Kidney capillary endothelial cell (primary cell): ENCODE data around the gene ALX4.

Source experiments
- DNase-seq: peaks from one replicate; pipeline ENCODE4 v3.0.0-alpha.2; 2018; ENCODE audit warnings: low spot score

The ALX4 gene

DNA sequence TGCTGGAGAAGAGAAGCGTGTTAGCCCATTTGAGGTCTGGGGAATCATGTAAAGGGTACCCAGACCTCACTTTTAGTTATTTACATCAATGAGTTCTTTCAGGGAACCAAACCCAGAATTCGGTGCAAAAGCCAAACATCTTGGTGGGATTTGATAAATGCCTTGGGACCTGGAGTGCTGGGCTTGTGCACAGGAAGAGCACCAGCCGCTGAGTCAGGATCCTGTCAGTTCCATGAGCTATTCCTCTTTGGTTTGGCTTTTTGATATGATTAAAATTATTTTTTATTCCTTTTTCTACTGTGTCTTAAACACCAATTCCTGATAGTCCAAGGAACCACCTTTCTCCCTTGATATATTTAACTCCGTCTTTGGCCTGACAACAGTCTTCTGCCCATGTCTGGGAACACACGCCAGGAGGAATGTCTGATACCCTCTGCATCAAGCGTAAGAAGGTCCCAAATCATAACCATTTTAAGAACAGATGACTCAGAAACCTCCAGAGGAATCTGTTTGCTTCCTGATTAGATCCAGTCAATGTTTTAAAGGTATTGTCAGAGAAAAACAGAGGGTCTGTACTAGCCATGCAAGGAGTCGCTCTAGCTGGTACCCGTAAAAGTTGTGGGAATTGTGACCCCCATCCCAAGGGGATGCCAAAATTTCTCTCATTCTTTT is 65.2 kb downstream of the ALX4 start:
- peak; percentile 45 for DNase-seq

DNA sequence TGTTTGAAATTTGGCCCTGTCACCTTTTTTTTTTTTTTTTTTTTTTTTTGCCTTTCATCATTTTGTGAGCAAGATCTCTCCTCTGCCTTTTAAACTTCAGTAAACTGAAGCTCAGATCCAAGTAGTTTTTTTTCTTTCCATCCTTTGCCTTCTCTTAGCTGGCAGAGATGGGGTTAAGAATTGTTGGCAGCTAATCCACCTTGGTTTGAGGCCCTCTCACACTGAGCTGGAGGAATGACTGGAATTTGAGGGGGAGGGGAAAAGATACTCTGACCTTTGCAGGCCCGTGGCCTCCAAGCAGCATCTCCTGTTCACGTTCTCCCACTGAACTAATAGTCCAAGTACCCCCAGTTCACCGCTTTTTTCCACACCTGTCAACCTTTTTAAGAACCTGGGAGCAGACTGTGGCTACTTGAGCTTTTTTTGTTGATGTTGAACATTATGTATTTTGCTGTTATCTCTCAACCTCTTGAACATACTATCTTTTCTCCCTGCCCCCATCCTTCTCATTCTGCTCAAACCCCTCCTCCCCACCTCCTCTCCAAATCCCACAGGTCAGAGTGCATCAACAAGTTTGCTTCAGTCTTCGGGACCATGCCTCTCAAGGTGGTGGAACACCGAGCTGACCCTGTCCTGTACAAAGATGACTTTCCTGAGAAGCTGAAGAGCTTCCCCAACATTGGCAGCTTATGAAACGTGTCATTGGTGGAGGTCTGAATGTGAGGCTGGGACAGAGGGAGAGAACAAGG is 66.2 kb downstream of the ALX4 start:
- no peak for DNase-seq

DNA sequence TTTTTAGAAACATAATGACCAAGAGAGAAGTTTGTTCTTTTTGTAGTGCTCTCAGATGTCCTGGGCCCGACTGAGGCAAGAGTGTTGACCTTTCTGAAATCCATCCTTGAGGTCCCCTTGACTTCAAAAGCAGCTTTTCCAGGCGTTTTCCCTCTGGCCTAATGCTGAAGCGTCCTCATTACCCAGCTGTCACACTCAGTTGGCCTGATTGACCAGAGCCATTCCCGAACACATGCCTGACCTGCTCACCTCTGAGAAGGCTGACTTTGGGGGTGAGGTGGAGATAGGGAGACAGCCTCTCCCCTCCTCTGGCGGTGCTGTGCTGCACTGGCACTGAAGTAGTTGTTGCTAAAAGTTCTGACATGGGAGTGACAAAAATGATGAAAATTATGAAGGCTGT is 66.9 kb downstream of the ALX4 start:
- no peak for DNase-seq

DNA sequence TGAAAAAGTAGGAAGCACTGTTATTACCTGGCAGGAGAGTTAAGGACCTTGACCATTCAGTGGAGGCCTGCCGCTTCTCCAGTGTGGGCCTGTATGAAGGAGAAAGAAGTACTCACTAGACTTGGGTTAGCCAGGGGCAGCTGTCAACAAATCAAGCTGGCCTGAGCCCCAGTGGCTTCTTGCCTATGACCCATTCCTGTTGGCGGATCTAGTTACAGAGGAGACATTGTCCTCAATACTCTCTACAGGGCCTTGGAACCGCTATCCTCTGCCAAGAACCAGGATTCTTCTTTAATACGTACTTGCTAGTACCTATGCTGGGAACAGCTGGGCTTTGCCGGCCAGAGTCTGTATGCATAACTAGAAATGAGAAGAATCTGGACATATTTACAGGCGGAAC is 68.1 kb downstream of the ALX4 start:
- no peak for DNase-seq

DNA sequence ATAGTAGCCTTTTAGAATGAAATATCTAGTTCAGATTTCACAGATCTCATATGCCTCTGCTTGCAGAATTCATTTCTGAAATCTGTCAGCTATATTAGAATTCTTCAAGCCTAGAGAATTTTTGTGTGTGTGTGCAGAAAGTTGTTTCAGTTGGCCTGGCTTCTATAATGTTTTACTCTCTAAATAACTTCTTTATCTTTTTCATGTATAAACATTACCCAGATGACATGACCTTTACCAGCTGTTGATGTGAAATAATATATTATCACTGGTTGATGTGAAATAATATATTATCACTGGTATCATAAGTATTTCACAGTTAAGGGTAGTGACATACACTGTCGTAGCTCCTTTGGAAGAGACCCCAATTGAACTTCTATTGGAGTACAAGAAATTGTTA is 72.8 kb downstream of the ALX4 start:
- DNase-seq: no peak

DNA sequence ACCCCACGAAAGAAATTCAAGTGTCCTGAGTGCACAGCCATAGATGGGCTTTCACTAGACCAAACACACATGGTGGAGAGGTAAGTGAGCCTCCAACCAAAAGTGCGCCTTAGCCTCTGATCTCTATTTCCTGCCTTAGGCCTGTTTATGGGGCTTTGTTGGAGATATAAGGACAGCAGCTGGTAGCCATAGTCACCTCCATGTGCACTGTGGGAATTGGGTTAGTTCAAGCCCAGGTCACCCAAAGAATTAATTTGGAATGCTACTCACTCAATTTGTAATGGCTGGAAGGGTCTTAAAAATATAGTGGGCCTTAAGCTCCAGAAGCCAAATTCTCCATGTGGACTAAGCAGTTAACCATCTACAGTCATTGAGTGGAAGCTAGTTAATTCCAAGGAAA is 73.6 kb downstream of the ALX4 start:
- no peak for DNase-seq

DNA sequence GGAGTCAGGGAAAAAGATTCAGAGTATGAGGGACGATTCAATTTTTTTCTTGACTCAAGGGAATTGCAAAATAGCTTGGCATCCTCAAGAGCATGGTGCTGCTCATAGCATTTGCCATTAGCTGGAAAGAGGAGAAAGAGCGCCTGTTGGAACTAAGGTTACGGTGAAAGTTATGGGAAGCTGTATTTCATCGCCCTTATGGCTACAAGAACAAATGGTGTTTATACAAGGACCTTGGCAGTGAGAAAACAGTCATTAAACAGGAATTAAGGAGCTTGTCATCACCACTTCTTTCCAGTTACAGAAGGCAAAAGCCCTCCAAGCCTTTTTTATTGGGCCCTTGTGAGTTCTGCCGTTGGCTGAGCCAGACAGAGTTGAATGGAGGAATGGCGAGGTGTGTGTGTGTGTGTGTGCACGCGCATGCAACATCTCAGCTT is 74.2 kb downstream of the ALX4 start:
- DNase-seq: no peak

DNA sequence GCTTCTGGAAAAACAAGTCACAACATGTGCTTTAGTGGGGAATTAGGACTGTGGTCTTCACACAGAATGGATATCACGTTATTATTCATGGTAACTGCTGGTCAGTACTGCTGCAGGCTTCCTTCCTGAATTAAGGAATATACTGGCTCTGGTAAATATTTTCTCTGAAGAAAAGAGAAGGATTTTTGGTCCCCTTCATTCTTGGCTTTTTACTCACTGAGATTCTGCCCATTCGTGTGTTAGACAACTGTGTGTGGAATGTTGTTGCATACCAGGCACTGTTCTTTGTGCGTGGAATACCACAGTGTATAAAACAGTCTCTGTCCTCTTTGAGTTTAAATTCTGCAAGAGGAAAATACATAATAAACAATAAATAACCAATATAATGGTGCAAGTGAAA is 80.3 kb downstream of the ALX4 start:
- no peak for DNase-seq

DNA sequence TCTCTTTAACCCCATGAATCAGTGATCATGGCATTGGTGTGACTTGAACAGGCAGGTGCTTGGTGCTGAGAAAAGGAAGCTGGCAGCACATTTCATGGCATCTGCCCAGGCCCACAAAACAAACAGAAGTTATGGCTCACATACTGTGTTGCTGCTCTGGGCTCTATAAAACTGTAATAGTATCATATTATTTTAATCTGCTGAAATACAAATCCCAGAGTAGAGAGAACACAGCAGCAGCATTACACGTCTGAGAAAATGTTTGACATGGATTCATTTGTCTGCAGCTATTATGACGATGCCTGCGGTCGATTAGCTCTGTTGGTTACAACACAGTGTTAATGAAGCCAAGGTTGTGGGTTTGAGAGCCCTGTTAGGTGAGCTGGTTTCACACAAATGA is 80.8 kb downstream of the ALX4 start:
- no peak for DNase-seq

DNA sequence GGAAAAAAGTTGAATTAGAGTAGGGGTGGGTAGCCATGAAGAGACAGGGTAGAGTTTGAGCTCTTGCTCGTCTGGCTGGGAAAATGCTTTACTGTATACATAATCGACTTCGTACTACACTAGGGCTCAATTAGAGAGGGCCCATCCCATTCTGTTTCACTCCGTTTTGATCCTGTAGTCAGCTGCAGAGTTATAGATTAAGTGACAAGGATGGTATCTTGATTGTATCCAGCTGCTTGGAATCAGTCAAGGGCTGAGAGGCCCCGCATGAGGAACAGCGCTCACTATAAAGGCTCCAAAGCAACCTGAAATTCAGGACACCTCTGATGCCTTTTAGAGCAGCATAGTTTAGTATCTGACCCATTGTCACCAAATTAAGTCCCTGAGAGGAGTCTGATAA is 81.6 kb downstream of the ALX4 start:
- DNase-seq: no peak

DNA sequence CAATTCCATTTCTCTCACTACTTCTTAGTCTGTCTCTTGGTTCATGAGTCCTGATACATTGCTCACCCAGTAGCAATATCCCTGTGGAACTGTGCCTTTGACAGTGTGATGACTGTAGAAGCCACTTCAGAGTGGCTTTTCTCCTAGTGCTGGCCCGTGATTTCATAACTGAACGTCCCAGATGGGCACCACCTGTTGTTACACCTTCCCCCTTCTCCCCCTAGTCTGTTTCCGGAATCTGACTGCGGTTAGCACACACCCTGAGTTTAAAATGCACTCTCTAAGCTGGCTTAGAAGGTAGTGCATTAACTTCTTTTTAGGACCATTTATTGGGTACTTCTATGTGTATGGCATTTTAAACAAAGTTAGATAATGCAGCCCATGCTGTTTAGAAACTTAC is 83.0 kb downstream of the ALX4 start:
- no peak for DNase-seq

DNA sequence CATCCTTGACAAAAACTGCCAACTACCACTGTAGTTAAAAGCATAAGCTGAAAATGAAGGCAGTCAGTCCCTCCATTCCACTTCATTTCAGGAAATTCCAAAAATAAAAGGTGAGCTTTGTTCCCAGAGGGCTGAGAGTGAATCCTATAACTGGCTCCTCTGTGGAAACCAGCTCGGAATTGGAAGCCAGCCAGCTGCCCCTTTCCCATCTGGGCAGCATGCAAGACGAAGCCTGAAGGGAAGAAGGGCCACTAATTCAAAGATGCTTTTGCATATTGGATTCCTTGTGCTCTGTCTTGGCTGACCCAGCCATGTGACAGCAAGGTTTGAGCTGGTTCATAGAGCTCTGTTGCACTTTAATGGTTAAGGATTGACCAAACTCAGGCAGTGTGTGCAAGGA is 83.4 kb downstream of the ALX4 start:
- DNase-seq: no peak

DNA sequence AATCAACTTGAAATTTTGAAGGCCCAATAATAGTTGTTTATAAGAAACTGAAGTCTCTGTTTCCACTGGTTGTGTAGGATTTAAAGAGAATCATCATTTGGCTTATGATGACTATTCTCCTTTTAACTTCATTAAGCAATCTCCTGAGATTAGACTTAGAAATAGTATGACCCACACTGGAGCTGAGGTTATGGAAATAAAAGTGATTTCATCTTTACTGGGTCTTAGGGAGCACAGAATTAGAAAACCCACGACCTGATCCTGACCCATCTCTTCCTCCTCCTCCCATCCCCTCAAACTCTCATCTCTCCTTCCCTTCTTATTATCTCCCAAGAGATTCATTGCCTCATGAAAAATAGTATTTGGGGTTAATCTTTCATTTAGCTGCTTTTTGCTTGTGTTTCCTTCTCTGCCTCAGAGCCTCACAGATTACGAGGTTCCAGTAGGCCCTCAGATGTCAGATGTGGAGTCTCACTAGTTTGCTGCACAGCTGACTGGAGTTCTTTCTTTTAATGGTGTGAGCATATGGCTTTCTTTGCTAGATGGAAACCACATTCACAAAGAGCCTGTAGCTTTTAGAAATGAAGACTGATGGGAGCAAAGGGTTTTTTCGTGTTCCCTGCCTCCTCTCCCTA is 85.0 kb downstream of the ALX4 start:
- no peak for DNase-seq

DNA sequence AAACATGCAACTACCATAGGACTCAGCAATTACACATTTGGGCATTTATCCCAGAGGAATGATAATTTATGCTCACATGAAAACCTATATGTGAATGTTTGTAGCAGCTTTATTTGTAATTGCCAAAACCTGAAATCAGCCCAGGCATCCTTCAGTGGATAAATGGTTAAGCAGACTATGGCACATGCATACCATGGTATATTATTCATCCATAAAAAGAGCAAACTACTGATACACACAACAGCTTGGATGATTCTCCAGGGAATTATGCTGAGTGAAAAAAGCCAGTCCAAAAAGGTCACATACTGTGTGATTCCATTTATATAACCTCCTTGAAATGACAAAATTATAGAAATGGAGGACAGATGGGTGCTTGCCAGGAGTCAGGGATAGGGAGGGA is 86.7 kb downstream of the ALX4 start:
- DNase-seq: no peak

DNA sequence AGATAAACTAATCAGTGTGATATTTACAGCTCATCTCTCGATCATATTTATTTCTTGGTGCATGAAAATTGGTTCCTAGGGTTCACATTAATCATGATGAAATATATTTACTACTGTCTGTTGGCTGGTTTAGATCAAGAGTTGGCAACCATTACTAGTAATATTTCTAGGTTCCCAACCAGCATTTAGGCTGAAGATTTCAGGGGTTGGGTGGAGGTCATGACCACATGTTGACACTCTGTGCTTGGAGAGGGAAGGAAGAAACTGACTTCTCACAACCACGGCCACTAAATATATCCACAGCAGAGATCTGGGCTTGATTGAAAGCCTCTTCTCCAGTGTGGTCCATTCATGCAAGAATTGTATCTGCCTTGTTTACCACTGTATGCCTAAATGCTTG is 87.9 kb downstream of the ALX4 start:
- no peak for DNase-seq

DNA sequence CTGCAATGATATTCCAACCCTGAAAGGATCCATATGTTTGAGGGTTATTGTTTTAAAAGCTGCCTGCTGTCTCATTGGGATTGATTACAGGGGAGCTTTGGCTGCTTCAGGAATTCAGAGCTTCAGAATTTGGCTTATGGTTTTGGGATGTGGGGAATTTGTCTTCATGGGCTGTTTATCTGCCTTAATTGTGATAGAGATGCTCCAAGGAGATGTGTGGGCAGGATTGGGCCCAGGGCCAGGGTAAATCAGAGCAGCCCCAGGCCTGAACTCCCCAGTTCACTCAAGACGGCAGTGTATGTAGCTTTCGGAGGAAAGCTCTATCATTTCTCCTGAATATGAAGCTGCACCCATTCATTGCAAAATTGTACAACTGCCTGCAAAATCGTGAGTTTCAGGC is 88.5 kb downstream of the ALX4 start:
- no peak for DNase-seq

DNA sequence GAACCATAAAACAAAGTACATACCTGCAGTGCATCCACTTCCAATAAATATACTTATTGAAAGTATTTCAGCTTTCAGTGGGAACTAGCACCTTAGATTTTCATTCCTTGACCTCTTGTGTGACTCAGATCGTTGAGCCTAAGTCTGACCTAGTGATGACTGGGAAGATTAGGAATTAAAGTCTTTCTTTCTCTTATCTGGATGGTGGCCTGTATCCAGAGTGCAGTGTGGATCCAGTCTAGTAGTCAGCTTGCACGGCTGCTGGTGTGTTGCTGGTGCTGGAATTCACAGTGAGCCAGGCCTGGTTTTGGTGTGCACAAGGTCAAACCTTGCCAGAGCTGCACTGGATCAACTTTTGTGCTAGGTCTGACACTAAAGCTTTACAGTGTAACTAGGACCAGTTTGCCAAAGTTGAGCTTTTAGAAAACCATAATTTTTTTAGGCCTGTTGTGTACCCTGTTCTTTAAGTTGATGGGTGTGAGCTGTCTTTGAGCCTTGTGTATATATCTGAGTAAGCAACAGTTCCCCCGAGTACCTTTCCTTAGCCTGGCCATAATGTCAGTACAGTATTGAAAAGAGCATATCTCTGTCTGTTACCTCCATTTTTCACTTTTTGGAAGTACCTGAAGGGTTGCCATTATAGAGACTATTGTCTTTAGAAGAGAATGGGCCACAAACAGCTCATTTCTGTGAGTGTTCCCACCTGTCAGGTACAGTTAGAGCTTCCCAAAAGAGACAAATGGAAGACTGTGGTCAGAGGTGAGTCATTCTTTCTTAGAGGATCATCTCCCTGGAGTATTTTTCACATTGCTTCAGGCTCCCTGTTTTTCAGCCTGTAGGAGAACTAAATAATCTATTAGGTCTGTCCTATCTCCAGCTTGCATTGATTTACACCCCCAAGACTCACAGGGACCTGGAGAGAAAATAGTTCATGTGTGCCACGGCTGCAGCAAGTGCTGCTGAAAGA is 89.8 kb downstream of the ALX4 start:
- no peak for DNase-seq

DNA sequence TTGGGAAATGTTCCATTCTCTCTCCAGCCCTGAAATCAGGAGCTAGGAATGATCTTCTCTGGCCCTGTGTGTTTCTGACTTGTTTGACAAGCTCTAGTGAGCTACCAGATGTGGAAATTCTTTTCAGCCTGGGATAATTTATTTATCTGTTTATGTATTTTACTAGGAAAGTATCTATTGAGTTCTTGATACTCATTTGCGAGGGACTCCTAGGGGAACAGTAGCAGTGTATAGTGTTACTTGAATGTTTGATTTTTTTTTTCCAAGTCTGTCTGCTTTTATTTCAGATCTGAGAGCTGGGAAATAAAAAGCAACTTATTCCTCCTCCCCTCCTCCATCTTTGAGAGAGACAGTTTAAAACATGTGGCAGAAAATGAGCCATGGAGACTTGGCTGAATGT is 92.5 kb downstream of the ALX4 start:
- DNase-seq: no peak

DNA sequence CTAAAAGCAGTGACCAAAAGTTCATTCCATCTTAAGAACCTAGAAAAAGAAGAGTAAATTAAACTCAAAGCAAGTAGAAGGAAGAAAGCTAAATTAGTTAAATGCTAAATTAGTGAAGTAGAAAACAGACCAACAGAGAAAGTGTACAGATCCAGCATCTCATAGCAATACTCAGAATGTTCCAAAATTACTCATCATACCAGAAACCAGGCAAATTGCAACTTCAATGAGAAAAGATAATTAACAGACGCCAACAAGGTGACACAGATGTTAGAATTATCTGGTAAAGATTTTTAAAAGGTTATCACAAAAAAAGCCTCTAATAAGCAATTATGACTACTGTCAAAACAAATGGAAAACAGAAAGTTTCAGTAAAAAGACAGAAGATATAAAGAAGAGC is 96.8 kb downstream of the ALX4 start:
- no peak for DNase-seq

DNA sequence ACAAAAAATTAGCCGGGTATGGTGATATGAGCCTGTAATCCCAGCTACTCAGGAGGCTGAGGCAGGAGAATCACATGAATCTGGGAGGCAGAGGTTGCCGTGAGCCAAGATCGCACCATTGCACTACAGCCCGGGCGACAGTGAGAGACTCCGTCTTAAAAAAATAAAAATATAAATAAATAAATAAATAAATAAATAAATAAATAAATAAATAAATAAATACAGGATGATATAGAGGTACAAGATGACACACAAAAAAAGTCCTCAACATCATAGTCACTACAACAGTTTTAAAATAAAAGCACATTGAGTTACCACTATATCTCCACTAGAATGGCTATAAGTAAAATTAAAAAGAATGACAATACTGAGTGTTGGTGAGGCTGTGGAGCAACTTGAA is 97.8 kb downstream of the ALX4 start:
- DNase-seq: no peak
